Effector memory CD4-positive, alpha-beta T cell (primary cell): ENCODE data around the gene SLC39A9.

Experiments
- DNase-seq, 3 donors: peaks; one replicate each; pipeline ENCODE4 v3.0.0-alpha.2; 2020
- H3K27ac ChIP-seq: 2 replicates; pipeline ENCODE4 v1.7.0; 2013; ENCODE audit warnings: mild to moderate bottlenecking, low read length, moderate library complexity; ENCODE audit not compliant: insufficient read depth, poor library complexity, severe bottlenecking
- H3K27me3 ChIP-seq: replicated peaks from 2 replicates; pipeline ENCODE4 v1.7.0; 2013; ENCODE audit warnings: mild to moderate bottlenecking, low read length; ENCODE audit not compliant: insufficient read depth, control insufficient read depth, poor library complexity, severe bottlenecking
- H3K36me3 ChIP-seq: 2 replicates; pipeline ENCODE4 v1.7.0; 2013; ENCODE audit warnings: mild to moderate bottlenecking, low read length, moderate library complexity; ENCODE audit not compliant: control insufficient read depth, insufficient read depth
- H3K4me1 ChIP-seq: 2 replicates; pipeline ENCODE4 v1.7.0; 2013; ENCODE audit warnings: low read length, mild to moderate bottlenecking; ENCODE audit not compliant: control insufficient read depth, insufficient read depth, poor library complexity, severe bottlenecking
- H3K4me3 ChIP-seq: 2 replicates; pipeline ENCODE4 v1.7.0; 2013; ENCODE audit warnings: low read length, low read depth, mild to moderate bottlenecking; ENCODE audit not compliant: insufficient read depth, poor library complexity, severe bottlenecking
- H3K9me3 ChIP-seq: 2 replicates; pipeline ENCODE4 v1.7.0; 2013; ENCODE audit warnings: mild to moderate bottlenecking, low read length, moderate library complexity; ENCODE audit not compliant: control insufficient read depth

Gene SLC39A9

GRCh38 chr14:69481815-69482568 is 83.5 kb downstream of the SLC39A9 start:
- Histone ChIP-seq H3K36me3 (no peaks in the 10 kb centered on the region), H3K4me3 (no peak overlapping the region), H3K27me3 (peaks cover 6% of the 10 kb centered on the region), H3K9me3 (no peaks in the 10 kb centered on the region), H3K4me1 (peaks cover 4% of the 10 kb centered on the region), H3K27ac (no peak overlapping the region)
- no peak for DNase-seq

- no peak overlapping the region for H3K4me3 ChIP-seq
Observed at GRCh38 chr14:69483765-69484443, 85.4 kb downstream of the SLC39A9 start.

GRCh38 chr14:69484444-69485314 is 86.2 kb downstream of the SLC39A9 start, which contains the start of gene PLEKHD1:
PLEKHD1 (plus strand) TSS chr14:69484728; CDS start chr14:69484966, 238 bp downstream.
- no peaks in the 10 kb centered on the region for H3K9me3 ChIP-seq

More at GRCh38 chr14:69483765-69484443, 85.4 kb downstream of the SLC39A9 start:
- Histone ChIP-seq H3K36me3 (no peaks in the 10 kb centered on the region), H3K27ac (no peak overlapping the region), H3K4me1 (peaks cover 4% of the 10 kb centered on the region), H3K9me3 (no peaks in the 10 kb centered on the region), H3K27me3 (peaks cover 6% of the 10 kb centered on the region)
- no peak for DNase-seq

GRCh38 chr14:69485315-69485660 is 86.8 kb downstream of the SLC39A9 start:
- Histone ChIP-seq H3K4me3 (no peak overlapping the region), H3K4me1 (peaks cover 4% of the 10 kb centered on the region), H3K36me3 (no peaks in the 10 kb centered on the region), H3K27me3 (peaks cover 6% of the 10 kb centered on the region), H3K27ac (no peak overlapping the region), H3K9me3 (no peaks in the 10 kb centered on the region)
- no peak for DNase-seq

More at GRCh38 chr14:69484444-69485314, 86.2 kb downstream of the SLC39A9 start, which contains the start of gene PLEKHD1:
- DNase-seq: no peak
- no peaks in the 10 kb centered on the region for H3K36me3 ChIP-seq
- peaks cover 6% of the 10 kb centered on the region for H3K27me3 ChIP-seq
- peaks cover 4% of the 10 kb centered on the region for H3K4me1 ChIP-seq
- H3K4me3 ChIP-seq: no peak within 1 kb of the TSS
- H3K27ac ChIP-seq: no peak within 1 kb of the TSS

GRCh38 chr14:69485701-69486100 is 87.2 kb downstream of the SLC39A9 start:
- no peak for DNase-seq
- H3K4me3 ChIP-seq: no peak overlapping the region
- peaks cover 4% of the 10 kb centered on the region for H3K4me1 ChIP-seq
- H3K9me3 ChIP-seq: no peaks in the 10 kb centered on the region
- no peaks in the 10 kb centered on the region for H3K36me3 ChIP-seq
- H3K27ac ChIP-seq: no peak overlapping the region
- H3K27me3 ChIP-seq: peaks cover 6% of the 10 kb centered on the region

GRCh38 chr14:69487226-69487625 is 88.7 kb downstream of the SLC39A9 start:
- H3K27me3 ChIP-seq: peaks cover 6% of the 10 kb centered on the region
- no peak for DNase-seq
- peaks cover 4% of the 10 kb centered on the region for H3K4me1 ChIP-seq
- no peak overlapping the region for H3K4me3 ChIP-seq
- H3K9me3 ChIP-seq: no peaks in the 10 kb centered on the region
- H3K36me3 ChIP-seq: no peaks in the 10 kb centered on the region
- H3K27ac ChIP-seq: no peak overlapping the region

- DNase-seq: no peak
- no peaks in the 10 kb centered on the region for H3K9me3 ChIP-seq
- H3K36me3 ChIP-seq: no peaks in the 10 kb centered on the region
- peaks cover 6% of the 10 kb centered on the region for H3K27me3 ChIP-seq
- peaks cover 4% of the 10 kb centered on the region for H3K4me1 ChIP-seq
- no peak overlapping the region for H3K27ac ChIP-seq
- H3K4me3 ChIP-seq: no peak overlapping the region
Observed at GRCh38 chr14:69487771-69488170, 89.3 kb downstream of the SLC39A9 start.

GRCh38 chr14:69489495-69489894 is 91.0 kb downstream of the SLC39A9 start:
- no peak for DNase-seq
- Histone ChIP-seq H3K27ac (no peak overlapping the region), H3K9me3 (no peaks in the 10 kb centered on the region), H3K27me3 (peaks cover 5% of the 10 kb centered on the region), H3K4me1 (no peaks in the 10 kb centered on the region), H3K4me3 (no peak overlapping the region), H3K36me3 (no peaks in the 10 kb centered on the region)

- Histone ChIP-seq H3K4me1 (no peaks in the 10 kb centered on the region), H3K9me3 (no peaks in the 10 kb centered on the region), H3K4me3 (no peak overlapping the region), H3K27me3 (peaks cover 5% of the 10 kb centered on the region), H3K36me3 (no peaks in the 10 kb centered on the region), H3K27ac (no peak overlapping the region)
- no peak for DNase-seq
Observed at GRCh38 chr14:69490219-69490918, 91.9 kb downstream of the SLC39A9 start.
